HG03342 (cell line): ENCODE data around the gene ADGRL1.

Experiments
- ATAC-seq: cut with Tn5 transposase; IDR thresholded peaks from one replicate; pipeline ENCODE4 v1.9.1; 2021; ENCODE audit warnings: mild to moderate bottlenecking, moderate library complexity; ENCODE audit not compliant: unreplicated experiment

Gene ADGRL1

DNA sequence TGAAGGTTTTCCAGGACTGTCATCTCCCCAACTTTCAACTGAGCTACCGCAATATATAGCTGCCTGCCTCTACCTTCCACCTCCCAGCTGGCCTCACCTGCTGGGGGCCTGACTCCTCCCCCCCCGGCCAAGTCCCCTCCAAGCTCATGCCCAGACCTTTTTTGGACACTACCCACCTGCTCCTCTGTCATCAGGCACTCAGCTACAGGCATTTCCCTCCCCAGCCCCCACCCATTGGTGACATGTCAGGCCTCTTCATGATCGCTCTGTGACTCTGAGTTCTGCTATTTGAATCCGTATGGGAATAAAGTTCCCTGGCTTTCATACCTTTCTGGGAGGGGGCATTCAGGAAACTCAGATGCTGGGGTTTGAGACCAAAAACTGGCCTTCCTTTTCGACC lies 90.2 kb downstream of the ADGRL1 start:
- ATAC-seq, result no peak

DNA sequence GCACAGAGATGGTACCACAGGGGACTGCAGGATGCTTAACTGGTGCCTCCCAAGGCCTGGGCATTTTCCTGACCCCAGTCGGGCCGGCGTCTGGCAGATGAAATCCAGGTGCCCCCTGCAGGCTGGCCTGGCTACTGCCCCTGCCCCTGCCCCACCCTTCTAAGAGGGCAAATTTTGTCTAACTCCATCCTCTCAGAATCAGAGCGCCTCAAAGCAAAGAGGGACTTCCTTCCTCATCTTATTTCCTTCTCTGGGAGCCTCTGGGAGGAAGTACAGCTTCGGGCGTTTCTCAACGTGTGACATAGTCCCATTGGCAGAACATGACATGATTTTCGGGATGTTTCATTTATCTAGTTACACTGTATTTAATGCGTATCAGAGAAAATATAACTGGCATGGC lies 91.1 kb downstream of the ADGRL1 start:
- ATAC-seq, result no peak

DNA sequence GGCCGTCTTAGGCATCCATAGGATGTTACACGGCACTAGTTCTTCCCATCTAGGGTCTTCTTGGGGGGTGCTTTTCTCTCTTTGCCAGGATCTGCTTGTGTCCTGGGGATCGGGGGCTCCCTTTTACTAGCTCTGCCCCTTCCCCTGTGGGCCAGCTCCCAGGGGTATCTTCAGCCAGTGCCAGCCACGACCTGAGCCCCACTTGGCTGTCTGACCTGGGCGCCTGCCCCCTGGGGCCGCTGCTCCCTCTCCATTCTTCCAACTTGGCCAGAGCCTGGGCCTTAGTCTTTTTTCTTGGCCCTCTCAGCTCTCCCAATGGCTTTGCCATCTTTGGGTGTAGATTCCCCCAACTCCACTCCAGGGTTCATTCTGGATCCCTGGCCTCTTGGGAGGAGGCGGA lies 91.5 kb downstream of the ADGRL1 start:
- no peak for ATAC-seq

DNA sequence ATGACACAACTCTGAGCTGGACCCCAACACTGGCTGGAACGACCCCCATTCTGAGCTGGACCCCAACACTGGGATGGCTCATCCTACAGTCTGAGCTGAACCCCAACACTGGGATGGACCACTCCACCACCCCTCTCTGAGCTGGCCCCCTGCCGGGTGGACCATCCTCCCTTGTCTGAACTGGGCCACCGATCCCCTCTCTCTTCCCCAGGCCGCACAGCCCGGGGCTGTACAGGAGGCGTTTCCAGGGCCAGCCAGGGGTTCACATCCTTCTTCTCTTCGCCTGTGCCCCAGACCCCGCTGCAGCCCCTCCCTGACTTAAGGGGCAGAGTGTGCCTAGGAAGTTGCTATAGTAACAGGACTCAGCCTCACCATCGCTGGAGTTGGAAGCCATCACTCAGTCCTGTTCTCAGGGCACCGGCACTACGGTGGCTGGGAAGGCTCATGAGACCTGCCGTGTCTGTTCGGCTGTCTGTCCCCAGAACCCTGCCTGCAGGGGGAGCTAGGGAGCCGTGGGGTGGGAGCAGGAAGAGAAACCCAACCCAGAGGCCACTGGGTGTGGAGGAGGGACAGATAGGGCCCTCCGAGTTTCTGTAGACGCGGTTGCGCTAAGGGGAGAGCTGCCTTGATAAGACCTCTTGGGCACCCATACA lies 92.1 kb downstream of the ADGRL1 start:
- no peak for ATAC-seq

DNA sequence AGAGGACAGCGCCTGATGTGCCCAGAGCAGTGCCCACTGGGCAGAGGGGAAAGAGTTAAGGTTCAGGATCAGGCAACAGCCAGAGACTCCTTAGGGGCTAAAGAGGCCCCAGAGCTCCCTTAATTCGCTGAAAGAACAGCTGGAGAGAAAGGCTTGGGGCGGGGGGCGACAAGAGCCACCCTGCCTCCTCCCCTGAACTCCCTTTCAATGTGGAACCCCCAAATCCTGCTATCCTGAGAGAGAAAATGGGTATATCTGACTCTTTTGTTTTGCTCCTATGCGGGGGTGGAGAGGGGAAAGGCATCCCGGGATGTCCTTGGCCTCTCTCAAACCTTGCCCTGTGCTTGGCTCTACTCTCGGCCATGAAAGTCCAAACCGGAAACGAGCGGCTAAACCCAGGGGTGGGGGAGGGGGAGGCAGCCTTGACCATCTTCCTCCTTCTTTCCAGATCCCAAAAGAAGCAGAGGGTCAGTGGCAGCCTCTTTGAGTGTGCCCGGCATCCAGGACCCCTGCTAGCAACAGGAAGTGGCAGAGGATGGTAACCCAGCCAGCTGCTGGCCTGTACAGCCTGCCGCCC lies 93.1 kb downstream of the ADGRL1 start:
- no peak for ATAC-seq

DNA sequence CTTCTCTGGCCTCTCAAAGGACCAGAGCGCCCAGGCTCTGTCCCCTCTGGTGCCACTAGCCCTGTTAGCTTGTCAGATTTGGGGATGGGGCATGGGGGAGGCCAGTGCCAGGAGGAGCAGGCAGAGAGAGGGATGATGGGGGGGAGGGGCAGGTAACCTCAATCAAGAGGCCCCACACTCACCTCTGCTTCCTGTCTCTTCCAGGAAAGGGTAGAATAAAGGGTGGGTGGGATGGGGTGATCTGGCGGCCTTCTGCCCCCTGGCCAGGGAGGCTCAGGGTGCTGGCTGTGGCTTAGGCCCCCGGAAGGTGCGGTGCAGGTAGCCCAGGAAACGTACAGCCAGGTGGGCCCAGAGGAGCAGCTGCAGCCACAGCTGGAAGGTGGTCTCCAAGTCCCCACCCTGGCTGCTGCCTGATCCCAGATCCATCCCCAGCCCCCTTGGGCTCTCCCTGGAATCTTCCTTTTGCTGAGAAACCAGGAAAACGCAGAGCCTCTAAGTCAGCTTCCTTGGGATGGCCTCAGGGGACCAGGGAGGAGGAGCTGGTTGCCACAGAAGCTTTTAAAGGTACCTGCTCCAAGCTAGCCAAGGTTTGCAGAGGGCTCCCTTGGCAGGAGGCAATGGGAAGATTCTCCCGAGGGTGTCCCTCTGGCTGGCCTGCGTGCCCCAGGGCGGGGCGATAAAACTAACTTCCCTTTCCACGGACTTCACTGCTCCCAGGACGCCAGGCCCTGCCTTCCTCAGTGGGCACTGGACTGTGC lies 93.7 kb downstream of the ADGRL1 start:
- ATAC-seq, result no peak

DNA sequence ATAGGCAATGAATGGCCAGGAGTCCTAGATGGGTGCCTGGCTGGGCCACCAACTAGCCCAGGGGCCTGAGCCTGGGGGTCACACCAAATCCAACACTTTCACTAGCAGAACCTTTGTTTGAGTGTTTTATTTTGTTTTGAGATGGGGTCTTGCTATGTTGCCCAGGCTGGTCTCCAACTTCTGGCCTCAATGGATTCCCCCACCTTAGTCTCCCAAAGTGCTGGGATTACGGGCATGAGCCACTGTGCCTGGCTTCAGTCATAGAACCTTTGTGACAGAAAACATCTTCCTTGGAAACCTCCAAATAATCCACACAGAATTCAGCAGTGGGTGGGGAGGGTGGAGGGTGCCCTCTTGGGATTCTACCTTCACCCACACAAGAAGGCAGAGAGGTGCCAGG lies 94.5 kb downstream of the ADGRL1 start:
- ATAC-seq, result no peak

DNA sequence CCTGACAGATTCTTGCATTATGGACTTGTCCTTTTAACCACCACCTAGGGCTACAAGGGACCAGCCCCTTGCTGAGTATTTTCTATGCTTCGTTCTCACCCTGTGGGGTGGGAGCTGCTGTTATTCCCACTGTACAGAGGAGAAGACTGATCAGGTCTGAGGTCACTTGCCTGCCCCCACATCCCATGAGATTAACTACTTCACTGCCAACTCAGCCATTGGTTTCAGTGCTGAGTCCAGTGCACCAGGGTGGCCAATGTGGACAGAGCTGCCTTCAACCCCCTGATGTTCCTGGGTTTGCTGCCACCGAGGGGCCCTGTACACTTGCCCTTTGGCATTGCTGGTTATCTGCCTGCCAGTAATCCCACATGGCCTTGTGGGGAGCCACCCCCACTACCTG lies 95.3 kb downstream of the ADGRL1 start:
- no peak for ATAC-seq

DNA sequence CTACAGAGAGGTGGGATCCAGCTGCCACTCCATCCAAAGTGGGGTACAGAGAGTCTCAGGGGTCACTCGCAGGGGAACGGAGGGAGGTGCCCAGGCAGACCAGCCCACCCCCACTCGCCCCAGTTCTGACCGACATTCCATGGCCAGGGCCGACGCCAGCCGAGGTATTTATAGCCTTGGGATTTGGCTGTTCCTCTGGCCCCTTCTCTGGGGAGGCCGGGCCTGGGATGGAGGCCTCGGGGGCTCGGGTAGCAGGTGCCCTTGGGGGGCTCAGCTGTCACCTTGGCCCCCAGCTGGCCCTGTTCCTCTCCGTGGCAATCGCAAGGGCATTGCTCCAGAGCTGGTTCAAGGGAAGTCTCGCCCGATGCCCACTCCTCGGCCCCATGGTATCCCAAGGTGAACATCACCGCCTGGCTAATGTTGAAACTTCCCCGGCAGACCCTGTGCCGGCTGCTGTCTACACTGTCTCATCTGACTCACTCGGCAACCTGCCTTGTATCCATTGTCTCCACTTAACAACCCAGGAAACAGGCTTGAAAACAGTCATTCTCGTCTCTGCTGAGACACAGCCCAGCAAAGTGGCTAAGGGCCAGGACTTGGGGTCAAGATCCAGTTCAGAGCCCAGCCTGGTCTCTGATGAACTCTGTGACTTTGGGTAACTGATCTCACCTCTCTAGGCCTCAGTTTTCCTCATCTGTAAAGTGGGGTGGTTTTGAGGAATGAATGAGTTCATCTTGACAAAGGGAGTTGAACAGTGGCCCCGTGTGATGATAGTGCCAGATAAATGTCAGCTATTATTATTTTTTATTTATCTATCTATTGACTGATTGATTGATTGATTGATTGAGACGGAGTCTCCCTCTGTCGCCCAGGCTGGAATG lies 98.1 kb downstream of the ADGRL1 start:
- no peak for ATAC-seq

DNA sequence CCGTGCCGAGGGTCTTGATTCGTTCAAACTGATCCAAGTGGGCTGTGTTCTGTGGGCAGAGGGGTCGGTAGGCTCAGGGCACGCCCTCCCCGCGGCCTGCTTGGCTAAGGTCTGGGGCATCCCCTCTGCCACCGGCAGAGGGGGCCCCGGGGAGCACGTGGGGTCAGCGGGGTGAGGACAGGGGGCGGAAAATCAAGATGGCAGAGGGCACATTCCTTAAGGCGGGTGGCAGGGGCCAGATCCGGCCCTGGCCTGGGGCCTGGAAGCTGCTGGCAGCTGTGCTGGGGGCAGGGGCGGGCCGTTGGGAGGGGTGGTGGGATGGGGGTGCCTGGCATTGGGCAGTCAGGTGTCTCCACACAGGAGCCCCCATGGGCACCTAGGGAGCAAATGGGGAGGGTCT lies 99.1 kb downstream of the ADGRL1 start:
- ATAC-seq, result no peak

DNA sequence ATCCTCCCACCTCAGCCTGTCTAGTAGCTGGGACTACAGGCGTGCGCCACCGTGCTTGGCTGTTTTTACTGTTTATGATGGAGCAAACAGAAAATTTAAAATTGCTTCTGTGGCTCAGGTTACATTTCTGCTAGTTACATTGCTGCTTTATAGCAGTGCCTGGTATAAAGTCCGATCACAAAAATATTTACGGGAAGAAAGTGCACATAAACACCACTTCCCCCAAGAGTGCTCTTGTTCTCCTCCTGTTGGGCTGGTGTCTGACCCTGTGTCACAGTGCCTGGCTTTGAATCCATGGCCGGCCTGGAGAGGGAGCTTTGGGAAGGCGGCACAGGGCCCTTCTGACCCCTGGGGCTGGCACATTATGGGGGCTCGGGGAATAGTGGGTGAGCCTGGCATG lies 100.3 kb downstream of the ADGRL1 start:
- no peak for ATAC-seq

DNA sequence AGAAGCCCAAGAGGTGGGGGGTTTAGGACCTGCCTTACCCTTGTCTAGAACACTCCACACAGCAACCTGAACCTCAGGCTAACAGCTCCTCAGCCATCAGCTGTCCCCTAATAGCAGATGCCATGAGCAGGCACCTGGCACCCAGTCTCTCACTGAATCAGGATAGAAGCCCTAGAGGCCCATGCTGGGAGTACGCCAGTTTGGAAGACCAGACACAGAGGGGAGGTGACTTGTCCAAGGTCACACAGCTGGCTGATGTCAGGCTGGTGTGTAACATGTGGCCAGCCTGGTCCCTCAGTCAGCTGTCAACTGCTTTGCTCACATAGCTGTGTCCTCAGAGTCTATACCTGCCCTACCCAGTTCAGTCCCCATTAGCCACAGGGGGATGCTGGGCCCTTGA lies 102.7 kb downstream of the ADGRL1 start:
- ATAC-seq, result no peak

DNA sequence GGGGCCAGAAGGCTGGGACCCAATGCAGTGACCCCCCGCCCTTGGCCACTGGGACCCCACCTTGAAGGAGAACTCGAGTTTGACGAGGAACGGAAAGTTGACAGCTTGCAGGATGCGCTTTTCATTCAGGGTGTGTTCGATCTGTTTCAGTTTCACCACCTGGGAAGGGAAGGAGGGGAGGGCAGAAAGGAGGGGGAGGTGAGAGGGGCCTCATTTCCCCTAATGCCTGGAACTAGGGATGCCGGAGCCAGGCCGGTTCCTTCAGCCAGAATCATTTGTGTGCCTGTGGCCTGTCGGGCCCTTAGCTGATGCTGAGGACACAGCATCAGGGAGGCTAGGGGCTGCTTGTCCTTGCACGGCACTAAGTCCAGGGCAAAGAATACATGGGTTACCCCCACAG lies 103.2 kb downstream of the ADGRL1 start:
- ATAC-seq, result no peak

DNA sequence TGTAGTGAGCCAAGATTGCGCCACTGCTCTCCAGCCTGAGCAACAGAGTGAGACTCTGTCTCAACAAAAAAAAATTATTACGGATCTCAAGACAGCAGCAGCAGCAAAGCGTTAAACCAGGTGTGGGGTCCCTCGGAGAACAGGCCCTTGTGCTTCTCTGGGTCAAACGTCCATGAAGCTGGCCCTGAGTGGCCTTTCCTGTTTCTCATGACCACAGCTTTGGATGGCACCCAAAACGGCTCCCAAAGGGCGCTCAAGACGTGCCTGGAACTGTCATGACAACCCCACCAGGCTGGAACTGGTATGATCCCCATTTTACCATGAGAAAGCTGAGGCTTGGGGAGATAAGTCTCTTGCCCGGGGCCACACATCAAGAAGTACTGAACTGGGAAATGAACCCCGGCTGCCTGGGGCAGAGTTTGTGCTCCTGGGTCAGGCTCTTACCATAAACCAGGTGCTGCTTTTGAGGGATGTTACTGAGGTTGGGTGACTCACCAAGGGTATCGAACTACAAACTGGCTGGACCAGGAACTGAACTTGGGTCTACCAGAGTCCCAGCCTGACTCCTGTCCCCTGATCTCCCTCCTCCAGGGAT lies 103.8 kb downstream of the ADGRL1 start:
- ATAC-seq, result no peak

DNA sequence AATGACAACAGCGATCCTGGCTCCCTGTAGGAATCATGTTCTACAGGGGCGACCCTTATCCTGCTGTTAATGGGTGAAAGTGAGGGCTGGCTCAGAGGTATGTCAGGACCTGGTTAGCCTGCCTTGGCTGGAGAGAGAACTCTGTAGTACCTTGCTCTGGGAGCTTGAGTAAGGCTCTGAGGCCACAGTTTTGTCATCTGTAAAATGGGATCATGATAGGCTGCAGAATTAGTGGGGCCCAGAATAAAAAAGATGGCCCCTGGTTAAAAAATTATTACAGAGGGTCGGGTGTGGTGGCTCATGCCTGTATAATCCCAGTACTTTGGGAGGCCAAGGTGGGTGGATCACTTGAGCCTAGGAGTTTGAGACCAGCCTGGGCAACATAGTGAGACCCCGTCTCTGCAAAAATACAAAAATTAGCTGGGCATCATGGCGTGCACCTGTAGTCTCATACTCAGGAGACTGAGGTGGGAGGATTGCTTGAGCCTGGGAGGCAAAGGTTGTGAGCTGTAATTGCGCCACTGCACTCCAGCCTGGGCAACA lies 104.9 kb downstream of the ADGRL1 start:
- no peak for ATAC-seq
